ENCODE measurements around the gene CAMK1D. TPM values are rescaled to one million over a fixed set of nuclear protein-coding genes. Genes with fewer than 3 reads are reported as not detected.

The CAMK1D gene
- total and polyA plus RNA-seq, 2 experiments from 2014 or later, result 3.5 to 6.0 TPM

DNA sequence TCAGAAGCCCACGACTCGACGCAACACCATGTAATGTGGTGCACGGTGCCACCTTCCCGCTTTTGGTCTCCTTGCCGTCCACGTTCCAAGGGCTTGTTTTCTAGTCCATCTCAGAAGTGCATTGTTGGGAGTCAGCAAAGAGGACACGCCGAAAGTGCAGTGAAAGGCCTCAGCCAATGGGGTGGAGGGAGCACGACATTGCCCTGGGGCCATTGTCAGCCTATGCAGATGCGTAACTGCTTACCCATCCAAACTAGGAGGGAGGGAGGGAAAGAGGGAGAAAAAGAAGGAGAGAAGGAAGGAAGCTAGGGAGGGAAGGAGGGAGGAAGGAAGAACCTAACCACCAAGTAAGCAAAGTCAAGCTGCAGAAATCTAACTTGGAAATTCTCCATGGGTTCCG is 449.8 kb downstream of the CAMK1D start:
- DNase-seq (ENCODE audit: low spot score), result no peak
- Histone ChIP-seq H3K4me3 (no peak overlapping the region), H3K36me3 (replicated peaks; ENCODE audit: insufficient read depth, low read depth) (no peaks in the 10 kb centered on the region), H4K20me1 (ENCODE audit: insufficient read depth, poor library complexity, severe bottlenecking) (no peaks in the 10 kb centered on the region), H2AFZ (no peak overlapping the region), H3K9me3 (ENCODE audit: low read depth) (no peaks in the 10 kb centered on the region), H3K27me3 (no peaks in the 10 kb centered on the region), H3K9me2 (replicated peaks; ENCODE audit: insufficient read depth) (no peaks in the 10 kb centered on the region), H3K4me2 (no peak overlapping the region), H3K79me2 (no peaks in the 10 kb centered on the region), H3K27ac (no peak overlapping the region), H3K4me1 (ENCODE audit: insufficient read depth) (no peaks in the 10 kb centered on the region)
- TF ChIP-seq EZH2phosphoT487 (IDR thresholded peaks at IDR 0.05; ENCODE audit: low read depth, severe bottlenecking, unreplicated experiment) (no peak), EZH2 (IDR thresholded peaks at IDR 0.05; ENCODE audit: borderline replicate concordance) (no peak)
- TF ChIP-seq, protein P1, sequence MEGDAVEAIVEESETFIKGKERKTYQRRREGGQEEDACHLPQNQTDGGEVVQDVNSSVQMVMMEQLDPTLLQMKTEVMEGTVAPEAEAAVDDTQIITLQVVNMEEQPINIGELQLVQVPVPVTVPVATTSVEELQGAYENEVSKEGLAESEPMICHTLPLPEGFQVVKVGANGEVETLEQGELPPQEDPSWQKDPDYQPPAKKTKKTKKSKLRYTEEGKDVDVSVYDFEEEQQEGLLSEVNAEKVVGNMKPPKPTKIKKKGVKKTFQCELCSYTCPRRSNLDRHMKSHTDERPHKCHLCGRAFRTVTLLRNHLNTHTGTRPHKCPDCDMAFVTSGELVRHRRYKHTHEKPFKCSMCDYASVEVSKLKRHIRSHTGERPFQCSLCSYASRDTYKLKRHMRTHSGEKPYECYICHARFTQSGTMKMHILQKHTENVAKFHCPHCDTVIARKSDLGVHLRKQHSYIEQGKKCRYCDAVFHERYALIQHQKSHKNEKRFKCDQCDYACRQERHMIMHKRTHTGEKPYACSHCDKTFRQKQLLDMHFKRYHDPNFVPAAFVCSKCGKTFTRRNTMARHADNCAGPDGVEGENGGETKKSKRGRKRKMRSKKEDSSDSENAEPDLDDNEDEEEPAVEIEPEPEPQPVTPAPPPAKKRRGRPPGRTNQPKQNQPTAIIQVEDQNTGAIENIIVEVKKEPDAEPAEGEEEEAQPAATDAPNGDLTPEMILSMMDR (IDR thresholded peaks at IDR 0.05; ENCODE audit: poor library complexity), result no peak
- WGBS (ENCODE audit: low lambda C conversion rate, missing lambda C conversion rate), result 87% methylated on average over 12 of the region's 12 CpGs

DNA sequence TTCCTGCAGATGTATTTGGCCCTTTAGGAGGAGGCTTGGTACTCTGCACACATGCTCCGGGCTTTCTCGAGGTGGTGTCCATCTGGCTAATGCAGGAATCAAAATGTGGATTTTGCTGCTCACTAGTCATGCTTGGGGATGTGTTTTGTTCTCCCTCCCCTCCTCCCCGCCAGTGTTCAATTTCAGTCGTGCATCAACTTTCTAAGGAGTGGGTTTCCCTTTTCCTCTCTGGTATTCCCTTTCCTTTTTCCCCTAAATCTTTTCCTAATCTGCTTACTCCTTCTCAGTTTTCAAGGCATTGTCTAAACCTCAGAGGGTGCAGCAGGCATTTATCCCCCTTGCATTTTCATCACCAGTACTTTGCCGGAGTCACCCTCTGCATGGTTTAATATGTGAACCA is 450.4 kb downstream of the CAMK1D start:
- Histone ChIP-seq H3K4me3 (no peak overlapping the region), H4K20me1 (ENCODE audit: insufficient read depth, poor library complexity, severe bottlenecking) (no peaks in the 10 kb centered on the region), H3K9me2 (replicated peaks; ENCODE audit: insufficient read depth) (no peaks in the 10 kb centered on the region), H3K4me2 (no peak overlapping the region), H3K27ac (no peak overlapping the region), H3K27me3 (no peaks in the 10 kb centered on the region), H3K9me3 (ENCODE audit: low read depth) (no peaks in the 10 kb centered on the region), H3K36me3 (replicated peaks; ENCODE audit: insufficient read depth, low read depth) (no peaks in the 10 kb centered on the region), H2AFZ (no peak overlapping the region), H3K4me1 (ENCODE audit: insufficient read depth) (no peaks in the 10 kb centered on the region), H3K79me2 (no peaks in the 10 kb centered on the region)
- TF ChIP-seq EZH2 (IDR thresholded peaks at IDR 0.05; ENCODE audit: borderline replicate concordance) (no peak), EZH2phosphoT487 (IDR thresholded peaks at IDR 0.05; ENCODE audit: low read depth, severe bottlenecking, unreplicated experiment) (no peak)
- TF ChIP-seq, protein P1 (IDR thresholded peaks at IDR 0.05; ENCODE audit: poor library complexity), result no peak
- WGBS (ENCODE audit: low lambda C conversion rate, missing lambda C conversion rate), result 66% methylated on average over 5 of the region's 5 CpGs
- DNase-seq (ENCODE audit: low spot score), result no peak

- no peaks in the 10 kb centered on the region for H3K27me3 ChIP-seq
- no peak overlapping the region for H3K4me3 ChIP-seq
- no peaks in the 10 kb centered on the region for H3K9me3 ChIP-seq (ENCODE audit: low read depth)
- H3K9me2 ChIP-seq (replicated peaks; ENCODE audit: insufficient read depth), result no peaks in the 10 kb centered on the region
- no peak overlapping the region for H3K27ac ChIP-seq
- H3K36me3 ChIP-seq (replicated peaks; ENCODE audit: insufficient read depth, low read depth), result no peaks in the 10 kb centered on the region
- H2AFZ ChIP-seq, result no peak overlapping the region
- TF ChIP-seq, protein P1 (IDR thresholded peaks at IDR 0.05; ENCODE audit: poor library complexity), result peak; percentile 13
- TF ChIP-seq EZH2phosphoT487 (IDR thresholded peaks at IDR 0.05; ENCODE audit: low read depth, severe bottlenecking, unreplicated experiment) (no peak), EZH2 (IDR thresholded peaks at IDR 0.05; ENCODE audit: borderline replicate concordance) (no peak)
- H4K20me1 ChIP-seq (ENCODE audit: insufficient read depth, poor library complexity, severe bottlenecking), result no peaks in the 10 kb centered on the region
- H3K79me2 ChIP-seq, result no peaks in the 10 kb centered on the region
- no peak overlapping the region for H3K4me2 ChIP-seq
- H3K4me1 ChIP-seq (ENCODE audit: insufficient read depth), result no peaks in the 10 kb centered on the region
- no peak for DNase-seq (ENCODE audit: low spot score)
- 78% methylated on average over 4 of the region's 4 CpGs for WGBS (ENCODE audit: low lambda C conversion rate, missing lambda C conversion rate)
Observed at GRCh38 chr10:12800302-12800701, 451.0 kb downstream of the CAMK1D start.

All from hepatocyte (in vitro differentiated cells).